RPMI8226 (cell line): ENCODE results near the gene SREK1IP1.
"Not testable (repeated sequence)": the region's sequence is repeated elsewhere in the genome, so short reads cannot be mapped to it uniquely, and the experiment has no call there.

ENCODE experiments used
- DNase-seq: peaks from one replicate; pipeline ENCODE4 v3.0.0-alpha.2; 2015

SREK1IP1 gene

DNA sequence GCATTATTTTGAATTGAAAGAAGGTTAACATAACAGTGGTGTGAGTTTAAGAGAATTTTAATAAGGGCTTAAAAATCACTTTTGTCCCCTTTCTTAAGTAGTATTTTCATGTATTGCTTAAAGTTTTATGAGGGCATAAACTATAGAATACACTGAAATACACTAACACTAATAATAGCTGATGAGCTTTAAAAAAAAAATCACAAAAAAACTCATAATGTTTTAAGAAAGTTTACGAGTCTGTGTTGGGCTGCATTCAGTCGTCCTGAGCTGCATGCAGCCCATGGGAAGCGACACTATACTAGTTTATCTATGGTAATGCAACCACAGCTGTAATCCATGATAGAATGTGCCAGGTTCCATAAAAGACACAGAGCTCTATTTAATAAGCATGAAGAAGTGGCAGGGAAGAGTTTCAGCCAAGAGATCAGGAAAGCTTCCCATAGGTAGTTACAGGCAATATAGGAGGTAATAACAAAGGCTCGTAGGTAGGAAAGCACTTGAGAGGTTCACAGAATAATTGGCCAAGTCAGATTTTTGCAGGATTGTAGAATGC, 4.5 kb downstream of the SREK1IP1 start:
- no peak for DNase-seq

GRCh38 chr5:64759960-64760660, 8.4 kb downstream of the SREK1IP1 start:
- DNase-seq: no peak

DNA sequence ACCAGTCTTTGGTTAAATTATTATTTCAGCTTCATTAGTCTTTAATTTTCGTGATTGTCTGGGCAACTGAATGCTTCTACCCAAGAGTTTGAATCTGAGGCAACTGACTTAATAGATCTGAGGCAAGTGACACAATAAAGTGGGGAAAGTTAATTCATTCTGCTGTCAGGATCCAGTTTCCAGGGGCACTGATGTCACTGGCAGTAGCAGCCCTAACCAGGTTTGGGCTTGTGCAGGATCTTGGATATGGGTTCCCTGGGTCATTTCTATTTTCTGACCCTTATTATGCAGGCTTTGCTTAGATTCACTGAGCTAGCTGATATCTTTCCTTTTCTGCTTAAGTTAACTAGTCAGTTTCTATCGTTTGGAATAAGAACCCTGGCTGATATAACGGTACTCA, 9.6 kb downstream of the SREK1IP1 start:
- no peak for DNase-seq

- DNase-seq: no peak
Observed at GRCh38 chr5:64754066-64754465, 14.4 kb downstream of the SREK1IP1 start.

- no peak for DNase-seq
Observed at GRCh38 chr5:64749385-64749784, 19.1 kb downstream of the SREK1IP1 start.

GRCh38 chr5:64746446-64746845, 22.0 kb downstream of the SREK1IP1 start:
- DNase-seq: no peak

DNA sequence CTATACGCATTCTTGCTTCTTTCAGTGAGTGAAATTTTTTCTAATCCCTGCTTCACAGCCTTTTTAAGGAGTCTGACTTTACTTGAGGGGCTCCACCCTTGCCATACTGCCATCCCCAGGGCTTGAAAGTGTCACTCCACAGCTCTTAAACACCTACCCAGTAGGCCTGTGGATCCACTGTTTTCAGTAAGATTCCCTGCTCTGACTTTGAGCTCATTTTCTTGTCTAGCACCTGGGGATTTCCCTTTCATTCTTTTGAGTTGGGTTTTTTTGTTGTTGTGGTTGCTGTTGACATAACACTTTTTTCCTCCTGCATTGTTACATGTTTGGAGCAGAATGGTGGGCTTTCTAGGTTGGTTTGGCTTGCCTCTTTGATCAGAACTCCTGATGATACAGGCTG, 23.6 kb downstream of the SREK1IP1 start:
- no peak for DNase-seq

GRCh38 chr5:64742821-64743220, 25.7 kb downstream of the SREK1IP1 start:
- DNase-seq: no peak

- DNase-seq: no peak
Observed at GRCh38 chr5:64742411-64742810, 26.1 kb downstream of the SREK1IP1 start.

- DNase-seq: no peak
Observed at GRCh38 chr5:64727150-64727549, 41.3 kb downstream of the SREK1IP1 start.

- no peak for DNase-seq
Observed at GRCh38 chr5:64722588-64722987, 45.9 kb downstream of the SREK1IP1 start.

GRCh38 chr5:64714495-64714894, 54.0 kb downstream of the SREK1IP1 start:
- DNase-seq: not testable (repeated sequence)

DNA sequence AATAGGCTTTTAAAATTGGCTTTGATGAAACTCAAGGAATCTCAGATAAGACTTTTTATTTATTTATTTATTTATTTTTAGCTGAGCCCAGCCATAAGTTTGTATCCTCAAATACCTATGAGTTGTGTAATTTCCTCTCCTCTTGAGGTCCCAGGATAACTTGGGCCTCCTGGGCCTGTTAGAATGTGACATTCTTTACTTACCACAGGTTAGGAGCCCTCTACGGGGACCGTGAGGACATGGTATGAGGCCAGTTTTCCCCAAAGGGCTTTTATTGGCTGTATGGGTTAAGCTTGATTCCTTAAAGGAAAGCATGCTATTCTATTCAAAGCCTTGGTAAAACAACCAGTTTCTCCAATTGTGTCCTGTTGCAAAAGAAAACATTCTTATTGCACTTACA, 61.3 kb downstream of the SREK1IP1 start:
- DNase-seq: no peak

DNA sequence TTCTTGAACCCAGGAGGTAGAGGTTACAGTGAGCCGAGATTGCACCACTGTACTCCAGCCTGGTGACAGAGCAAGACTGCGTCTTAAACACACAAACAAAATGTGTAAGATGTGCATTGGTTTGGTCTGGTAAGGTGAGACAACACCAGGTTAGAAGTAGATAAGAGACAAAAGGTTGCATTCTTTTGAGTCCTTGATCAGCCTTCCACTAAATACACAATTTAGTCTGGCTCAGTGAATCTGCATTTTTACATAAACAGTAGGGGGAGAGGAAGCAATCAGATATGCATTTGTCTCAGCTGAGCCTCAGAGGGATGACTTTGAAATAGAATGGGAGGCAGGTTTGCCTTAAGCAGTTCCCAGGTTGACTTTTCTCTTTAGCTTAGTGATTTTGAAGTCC, 62.4 kb downstream of the SREK1IP1 start:
- not testable (repeated sequence) for DNase-seq

GRCh38 chr5:64700765-64701164, 67.7 kb downstream of the SREK1IP1 start:
- DNase-seq: no peak

DNA sequence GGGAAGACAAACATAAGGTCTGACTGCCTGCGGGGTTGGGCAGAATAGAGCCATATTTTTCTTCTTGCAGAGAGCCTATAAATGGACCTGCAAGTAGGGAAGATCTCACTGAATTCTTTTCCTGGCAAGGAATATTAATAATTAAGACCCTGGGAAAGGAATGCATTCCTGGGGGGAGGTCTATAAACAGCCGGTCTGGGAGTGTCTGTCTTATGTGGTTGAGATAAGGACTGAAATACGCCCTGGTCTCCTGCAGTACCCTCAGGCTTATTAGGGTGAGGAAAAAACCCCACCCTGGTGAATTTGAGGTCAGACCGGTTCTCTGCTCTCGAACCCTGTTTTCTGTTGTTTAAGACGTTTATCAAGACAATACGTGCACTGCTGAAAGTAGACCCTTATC, 72.1 kb downstream of the SREK1IP1 start:
- not testable (repeated sequence) for DNase-seq

DNA sequence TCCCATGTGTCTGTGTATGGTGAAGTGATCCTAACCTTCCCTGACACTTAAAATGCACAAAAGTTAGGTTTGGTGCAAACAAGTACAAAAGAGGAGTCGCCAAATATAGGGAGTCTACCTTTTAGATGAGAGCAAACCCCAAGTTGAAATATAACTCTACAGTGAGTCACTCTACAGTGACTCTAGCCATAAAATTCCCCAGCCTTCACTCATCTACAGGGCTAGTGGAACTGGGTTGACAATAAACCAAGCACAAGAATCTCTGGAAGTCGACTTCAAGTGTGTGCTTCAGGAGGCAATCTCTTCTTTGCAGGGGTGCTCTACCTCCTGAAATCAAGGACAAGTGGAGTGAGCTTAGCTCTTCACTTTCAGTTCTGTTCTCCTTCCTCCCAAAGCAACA, 74.9 kb downstream of the SREK1IP1 start:
- DNase-seq: no peak

- no peak for DNase-seq
Observed at GRCh38 chr5:64691291-64691690, 77.2 kb downstream of the SREK1IP1 start.

DNA sequence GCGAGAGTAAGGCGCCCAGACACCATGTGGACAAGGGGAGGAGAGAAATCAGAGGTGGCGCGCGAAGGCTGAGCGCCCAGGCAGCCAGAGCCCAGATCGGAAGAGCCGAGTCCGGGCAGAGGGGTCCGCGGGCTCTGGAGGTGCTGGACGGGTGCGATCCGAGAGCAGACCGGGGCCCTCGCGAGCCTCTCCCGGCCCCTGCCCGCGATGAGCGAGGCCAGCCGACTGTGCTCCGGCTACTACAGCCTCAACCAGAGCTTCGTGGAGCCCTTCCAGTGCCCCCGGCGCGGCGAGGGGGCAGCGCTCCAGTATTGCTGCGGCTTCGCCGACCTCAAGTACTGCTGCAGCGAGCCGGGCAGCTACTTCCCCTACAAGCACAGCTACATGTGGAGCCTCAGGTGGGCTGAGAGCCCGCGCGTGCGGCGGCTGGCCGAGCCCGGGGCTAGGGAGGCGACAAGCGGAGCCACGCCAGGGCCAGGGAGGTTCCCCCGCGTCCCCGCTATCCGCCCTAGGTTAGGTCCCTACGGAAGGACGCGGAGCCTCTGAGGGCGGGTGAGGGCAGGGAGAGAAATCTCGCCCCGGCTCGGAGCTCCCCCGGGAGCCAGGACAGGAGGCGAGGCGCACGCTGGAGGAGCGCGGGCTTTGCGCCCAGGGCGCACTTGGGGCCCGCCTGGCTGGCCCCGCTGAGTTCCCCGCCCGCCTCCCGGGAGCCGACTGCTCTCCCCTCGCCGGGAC, 77.9 kb downstream of the SREK1IP1 start, which contains the start of gene SHISAL2B:
TSS of gene SHISAL2B (plus strand) at position 87 of the 735 bp plus-strand sequence. CDS start at position 208, 121 bp downstream.
- DNase-seq: no peak

- no peak for DNase-seq
Observed at GRCh38 chr5:64690104-64690416, 78.4 kb downstream of the SREK1IP1 start.

DNA sequence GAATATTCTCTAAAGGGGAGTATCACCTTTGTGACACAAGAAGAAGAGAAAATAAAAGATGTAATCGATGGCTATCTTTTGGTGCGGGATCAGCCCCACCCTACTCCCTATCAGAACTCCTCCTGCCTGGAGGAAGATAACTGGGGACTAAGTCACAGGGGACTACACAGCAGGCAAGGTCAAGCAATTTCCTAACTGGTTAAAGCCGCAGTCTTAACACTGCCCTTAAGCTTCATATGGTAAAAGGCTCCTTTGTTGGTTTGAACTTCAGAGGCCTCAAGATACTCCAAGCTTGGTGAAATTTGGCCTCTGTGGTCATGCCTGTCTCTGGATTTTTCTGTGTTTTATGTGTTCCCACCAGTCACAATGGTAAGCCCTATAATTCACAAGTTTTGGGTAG, 79.5 kb downstream of the SREK1IP1 start:
- no peak for DNase-seq

DNA sequence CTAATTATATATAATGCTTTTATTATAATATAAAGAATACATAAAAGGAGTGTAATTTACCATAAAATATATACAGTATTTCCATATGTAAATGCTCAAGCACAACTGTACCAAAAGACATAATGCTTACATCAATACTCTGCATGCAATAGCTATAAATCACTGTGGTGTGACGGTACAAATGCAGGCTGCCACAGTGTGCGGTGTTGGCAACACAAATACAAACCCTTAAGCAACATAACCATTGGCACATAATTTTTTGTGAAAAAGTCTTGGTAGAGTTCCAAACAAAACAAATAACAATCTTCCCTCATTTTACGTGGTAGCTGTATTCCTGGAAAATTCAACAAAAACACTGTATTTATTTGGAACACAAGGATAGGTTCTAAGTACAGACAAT, 80.1 kb downstream of the SREK1IP1 start:
- DNase-seq: no peak

DNA sequence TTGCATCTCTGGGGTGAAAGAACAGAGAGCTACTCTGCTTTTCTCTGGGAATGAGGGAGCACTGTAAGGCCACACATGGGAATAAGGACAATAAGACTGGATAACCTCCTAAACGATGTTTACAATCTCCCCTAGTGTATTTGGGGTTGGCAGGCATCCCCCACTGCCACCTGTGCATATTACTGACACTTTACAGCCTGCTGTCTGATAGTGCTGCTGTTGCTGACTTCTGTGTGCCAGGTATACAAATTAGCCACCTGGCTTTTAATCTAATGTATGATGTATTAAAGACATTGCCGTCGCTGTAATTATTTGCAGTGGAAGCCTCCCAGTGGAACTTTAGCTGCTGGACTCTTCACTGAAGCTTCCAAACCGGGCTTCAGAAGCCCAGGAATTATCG, 82.6 kb downstream of the SREK1IP1 start:
- no peak for DNase-seq

- DNase-seq: peak; percentile 8
Observed at GRCh38 chr5:64682608-64683007, 85.9 kb downstream of the SREK1IP1 start.
